HepG2 (cell line): ENCODE measurements around the gene DLX3. TPM values are rescaled to one million over a fixed set of nuclear protein-coding genes. Genes with fewer than 3 reads are reported as not detected.

Source experiments
- ETV5 ChIP-seq: IDR thresholded peaks from 2 replicates; pipeline ENCODE4 v1.6.1; 2018; ENCODE audit warnings: missing biosample characterization, missing genetic modification reagents, inconsistent platforms, borderline replicate concordance
- HIVEP1 ChIP-seq: sonication (generic); formaldehyde crosslinking; IDR thresholded peaks from 2 replicates; pipeline ENCODE4 v1.4.0; 2020; ENCODE audit warnings: mild to moderate bottlenecking, missing genetic modification reagents
- NCOA5 ChIP-seq: sonication (generic); formaldehyde crosslinking; IDR thresholded peaks from 2 replicates; pipeline ENCODE4 v1.4.0; 2020; ENCODE audit warnings: missing genetic modification reagents
- NFIB ChIP-seq: sonication (generic); formaldehyde crosslinking; IDR thresholded peaks from 2 replicates; pipeline ENCODE4 v1.9.0; 2021; ENCODE audit warnings: missing genetic modification reagents, mild to moderate bottlenecking, borderline replicate concordance
- NR0B2 ChIP-seq: sonication (generic); formaldehyde crosslinking; IDR thresholded peaks from 2 replicates; pipeline ENCODE4 v1.4.0; 2020; ENCODE audit warnings: mild to moderate bottlenecking, missing genetic modification reagents
- NR2F2 ChIP-seq: IDR thresholded peaks from 2 replicates; pipeline ENCODE4 v1.6.1; 2012; ENCODE audit warnings: low read depth, inconsistent platforms, borderline replicate concordance
- RNF219 ChIP-seq: sonication (generic); formaldehyde crosslinking; IDR thresholded peaks from 2 replicates; pipeline ENCODE4 v1.5.0; 2020; ENCODE audit warnings: mild to moderate bottlenecking, missing genetic modification reagents
- TCF12 ChIP-seq, 2 experiments: fragments of 450-650 bp in 1 of 2; sonication (generic) in 1 of 2; formaldehyde crosslinking in 1 of 2; IDR thresholded peaks; 2 replicates each; pipeline versions ENCODE4 v1.6.1 to v1.8.0; 2017 to 2022; ENCODE audit warnings: antibody characterized with exemption in 1 of 2, mild to moderate bottlenecking in 1 of 2, missing genetic modification reagents in 1 of 2, moderate library complexity in 1 of 2
- TFE3 ChIP-seq: IDR thresholded peaks from 2 replicates; pipeline ENCODE4 v1.6.1; 2016
- ZNF367 ChIP-seq: sonication (generic); formaldehyde crosslinking; IDR thresholded peaks from 2 replicates; pipeline ENCODE4 v1.4.0; 2020; ENCODE audit warnings: missing genetic modification reagents, borderline replicate concordance
- ZNF589 ChIP-seq: sonication (generic); formaldehyde crosslinking; conservative IDR thresholded peaks from 2 replicates; pipeline ENCODE4 v1.8.0; 2022; ENCODE audit warnings: mild to moderate bottlenecking, moderate library complexity, missing genetic modification reagents
- ZNF790 ChIP-seq: sonication (generic); formaldehyde crosslinking; IDR thresholded peaks from 2 replicates; pipeline ENCODE4 v1.8.0; 2022; ENCODE audit warnings: missing genetic modification reagents, mild to moderate bottlenecking, borderline replicate concordance
- polyA plus RNA-seq, 8 experiments: library from polyadenylated mRNA; depleted of rRNA in 3 of 8; stranded (reverse) in 7 of 8; unstranded in 1 of 8; fragments of >200 nt; fragmentation: Illumina TruSeq in 4 of 8; extraction: Trizol in 4 of 8; gene quantifications; 2 replicates each; pipeline versions ENCODE4 v1.2.1 to v1.2.3, GENCODE V29; 2011 to 2016; ENCODE audit warnings: low read depth in 4 of 8, missing spikeins in 1 of 8, mixed read lengths in 1 of 8; ENCODE audit not compliant: insufficient read depth in 1 of 8
- total RNA-seq, 5 experiments: library from RNA; depleted of rRNA; stranded (reverse); fragments of >200 nt; fragmentation: Illumina TruSeq; extraction: Trizol; gene quantifications; 2 replicates each; pipeline ENCODE4 v1.2.3, GENCODE V29; 2016; ENCODE audit warnings: low read depth in 1 of 5
- TF ChIP-seq, protein P1 (sequence below): sonication (generic); formaldehyde crosslinking; IDR thresholded peaks from 2 replicates; pipeline ENCODE4 v1.4.0; 2020; ENCODE audit warnings: missing genetic modification reagents

The DLX3 gene
- total and polyA plus RNA-seq, 2 of the 13 experiments (the other 11 are each of a cell fraction or from before 2014, with no cell fraction given), result 0.03 TPM; not detected in 1

GRCh38 chr17:49975531-49975930 lies 19.5 kb downstream of the DLX3 start (continued):
- TF ChIP-seq, protein P1, sequence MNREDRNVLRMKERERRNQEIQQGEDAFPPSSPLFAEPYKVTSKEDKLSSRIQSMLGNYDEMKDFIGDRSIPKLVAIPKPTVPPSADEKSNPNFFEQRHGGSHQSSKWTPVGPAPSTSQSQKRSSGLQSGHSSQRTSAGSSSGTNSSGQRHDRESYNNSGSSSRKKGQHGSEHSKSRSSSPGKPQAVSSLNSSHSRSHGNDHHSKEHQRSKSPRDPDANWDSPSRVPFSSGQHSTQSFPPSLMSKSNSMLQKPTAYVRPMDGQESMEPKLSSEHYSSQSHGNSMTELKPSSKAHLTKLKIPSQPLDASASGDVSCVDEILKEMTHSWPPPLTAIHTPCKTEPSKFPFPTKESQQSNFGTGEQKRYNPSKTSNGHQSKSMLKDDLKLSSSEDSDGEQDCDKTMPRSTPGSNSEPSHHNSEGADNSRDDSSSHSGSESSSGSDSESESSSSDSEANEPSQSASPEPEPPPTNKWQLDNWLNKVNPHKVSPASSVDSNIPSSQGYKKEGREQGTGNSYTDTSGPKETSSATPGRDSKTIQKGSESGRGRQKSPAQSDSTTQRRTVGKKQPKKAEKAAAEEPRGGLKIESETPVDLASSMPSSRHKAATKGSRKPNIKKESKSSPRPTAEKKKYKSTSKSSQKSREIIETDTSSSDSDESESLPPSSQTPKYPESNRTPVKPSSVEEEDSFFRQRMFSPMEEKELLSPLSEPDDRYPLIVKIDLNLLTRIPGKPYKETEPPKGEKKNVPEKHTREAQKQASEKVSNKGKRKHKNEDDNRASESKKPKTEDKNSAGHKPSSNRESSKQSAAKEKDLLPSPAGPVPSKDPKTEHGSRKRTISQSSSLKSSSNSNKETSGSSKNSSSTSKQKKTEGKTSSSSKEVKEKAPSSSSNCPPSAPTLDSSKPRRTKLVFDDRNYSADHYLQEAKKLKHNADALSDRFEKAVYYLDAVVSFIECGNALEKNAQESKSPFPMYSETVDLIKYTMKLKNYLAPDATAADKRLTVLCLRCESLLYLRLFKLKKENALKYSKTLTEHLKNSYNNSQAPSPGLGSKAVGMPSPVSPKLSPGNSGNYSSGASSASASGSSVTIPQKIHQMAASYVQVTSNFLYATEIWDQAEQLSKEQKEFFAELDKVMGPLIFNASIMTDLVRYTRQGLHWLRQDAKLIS, result no peak
- no peak for TF ChIP-seq ZNF367
- TF ChIP-seq HIVEP1, result no peak
- TF ChIP-seq ZNF589 (CRISPR knock-in tag), result no peak
- no peak for TF ChIP-seq RNF219 (CRISPR knock-in tag)
- no peak for TF ChIP-seq TFE3 (CRISPR knock-in tag)
- no peak for TF ChIP-seq ZNF790 (CRISPR knock-in tag)
- TF ChIP-seq NCOA5 (CRISPR knock-in tag), result no peak
- TF ChIP-seq NR0B2, result no peak
- no peak for TF ChIP-seq TCF12 (IDR thresholded peaks at IDR 0.05)
- TF ChIP-seq TCF12 (CRISPR knock-in tag; IDR thresholded peaks at IDR 0.05), result no peak
- TF ChIP-seq NR2F2, result no peak
- TF ChIP-seq NFIB (CRISPR knock-in tag), result no peak
- TF ChIP-seq ETV5 (CRISPR knock-in tag), result no peak
